GM19455 (cell line): ENCODE results near the gene STX4.
"Not testable (repeated sequence)": the region's sequence is repeated elsewhere in the genome, so short reads cannot be mapped to it uniquely, and the experiment has no call there.

Experiments used
- ATAC-seq: cut with Tn5 transposase; IDR thresholded peaks from one replicate; pipeline ENCODE4 v1.9.1; 2021; ENCODE audit not compliant: unreplicated experiment

The STX4 gene

DNA sequence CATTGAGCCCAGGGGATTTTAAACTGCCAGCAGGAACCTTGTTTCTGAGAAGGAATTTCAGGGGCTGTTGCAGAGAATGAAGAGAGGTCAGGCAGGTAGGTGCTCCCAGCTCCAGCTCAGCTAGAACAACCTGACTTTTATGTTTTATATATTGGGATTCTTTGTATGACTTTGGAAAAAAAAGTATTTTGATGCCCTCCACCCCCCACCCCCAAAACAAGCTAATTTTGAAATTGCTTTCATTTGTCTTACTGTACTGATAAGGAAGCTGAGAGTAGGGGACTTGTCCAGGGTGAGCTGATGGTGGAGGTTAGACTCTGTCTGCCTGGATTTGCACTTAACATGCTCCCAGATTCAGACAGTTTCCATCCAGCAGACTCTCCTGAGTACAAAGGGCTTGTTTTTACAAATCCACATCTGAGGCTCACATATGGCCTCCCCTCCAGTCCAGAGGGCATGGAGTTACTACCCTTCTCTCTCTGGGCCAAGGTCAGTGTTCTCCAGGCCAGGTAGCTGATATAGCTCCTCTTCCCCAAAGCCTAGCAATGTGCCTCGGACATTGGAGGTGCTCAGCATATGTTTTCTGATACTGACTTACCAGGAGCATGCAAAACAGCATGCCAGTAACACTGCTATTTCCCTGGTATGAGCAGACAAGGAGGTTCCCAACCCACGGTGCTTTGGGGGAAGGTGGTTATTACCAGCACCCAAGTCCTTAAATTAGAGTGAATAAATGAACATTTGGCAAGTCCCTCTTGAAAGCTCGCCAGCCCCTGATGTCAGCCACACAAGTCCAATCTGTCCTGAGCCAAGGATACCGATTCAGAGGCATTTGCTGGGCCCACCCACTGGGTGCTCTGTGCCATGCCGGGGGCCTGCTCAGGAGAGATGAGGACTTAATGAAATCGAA lies 34.3 kb upstream of the STX4 start:
- ATAC-seq, result no peak

DNA sequence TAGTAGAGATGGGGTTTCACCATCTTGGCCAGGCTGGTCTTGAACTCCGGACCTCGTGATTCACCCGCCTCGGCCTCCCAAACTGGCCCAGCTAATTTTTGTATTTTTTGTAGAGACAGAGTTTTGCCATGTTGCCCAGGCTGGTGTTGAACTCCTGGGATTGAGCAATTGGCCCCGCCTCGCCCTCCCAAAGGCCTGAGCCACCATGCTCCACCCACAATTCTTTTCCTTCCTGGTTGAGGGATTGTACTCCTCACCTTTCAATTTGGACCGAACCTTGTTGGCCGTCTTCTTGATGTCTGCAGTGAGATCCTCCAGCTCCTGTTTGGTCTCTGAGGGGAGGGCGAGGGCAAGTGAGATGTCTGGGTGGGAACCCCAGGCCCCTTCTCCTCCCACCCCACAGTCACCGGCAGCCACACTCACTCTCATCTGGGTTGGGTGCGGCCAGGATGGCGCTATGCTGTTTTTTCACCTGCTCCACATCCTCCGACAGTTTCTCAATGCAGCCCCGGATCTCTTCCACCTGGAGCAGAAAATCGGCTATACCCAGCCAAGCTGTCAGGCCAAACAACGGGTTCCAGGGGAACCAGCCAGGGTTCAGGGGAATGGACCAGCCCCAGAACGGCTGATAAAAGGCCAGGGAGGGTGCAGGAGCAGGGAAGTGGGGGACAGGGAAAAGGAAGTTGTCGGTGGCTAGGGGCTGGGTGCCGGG lies 32.5 kb upstream of the STX4 start:
- ATAC-seq, result no peak

DNA sequence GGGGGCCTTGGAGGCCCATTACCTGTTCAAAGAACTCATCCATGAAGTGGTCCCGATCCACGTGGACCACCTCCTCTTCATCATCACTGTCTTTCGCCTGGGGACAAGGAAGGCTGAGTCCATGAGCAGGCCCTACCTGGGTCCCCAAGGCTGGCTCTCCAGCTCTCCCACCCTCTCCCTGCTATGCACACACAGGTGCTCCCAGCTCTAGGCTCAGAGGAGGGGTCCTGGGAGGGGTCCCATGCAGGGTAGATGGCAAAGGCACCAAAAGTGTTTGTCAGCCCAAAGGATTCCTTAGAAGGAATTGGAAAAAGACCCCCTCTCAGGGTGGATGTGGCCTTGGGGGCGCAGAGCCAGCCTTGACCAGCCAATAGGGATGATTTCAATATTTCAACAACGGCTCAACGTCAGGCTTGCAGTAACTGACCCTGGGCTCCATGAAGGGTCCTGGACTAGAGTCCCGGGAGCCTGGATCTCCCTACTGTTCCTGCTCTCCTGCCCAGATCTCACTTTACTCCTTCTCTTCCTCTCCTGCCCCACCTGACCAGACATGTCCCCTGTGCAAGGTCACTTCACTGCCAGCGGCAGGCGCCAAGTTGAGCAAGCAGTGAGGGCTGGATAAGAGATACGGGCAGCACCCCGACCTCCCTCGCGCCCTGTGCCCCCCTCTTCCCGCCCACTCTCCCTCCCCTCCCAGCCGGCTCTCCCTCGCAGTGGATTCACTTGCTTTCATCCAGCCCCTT lies 31.7 kb upstream of the STX4 start:
- no peak for ATAC-seq

DNA sequence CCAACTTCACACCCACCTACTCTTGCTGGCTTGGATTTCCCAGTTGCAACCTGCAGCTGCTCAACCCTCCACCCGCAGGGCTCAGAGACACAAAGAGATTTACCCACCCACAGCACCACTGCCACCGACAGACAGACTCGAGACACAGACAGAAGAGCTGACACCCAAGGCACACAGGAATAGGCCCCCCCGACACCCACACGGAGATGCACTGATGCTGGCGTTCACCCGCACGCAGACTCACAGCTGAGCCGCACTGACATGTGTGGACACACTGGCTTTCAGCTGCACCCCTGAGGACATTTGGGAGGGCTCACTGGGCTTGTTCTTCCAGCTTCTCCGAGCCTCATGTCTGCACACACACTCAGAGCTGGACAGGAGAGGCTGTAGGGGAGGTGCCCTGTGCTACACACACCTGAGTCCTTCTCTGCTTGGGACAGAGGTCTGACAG lies 31.1 kb upstream of the STX4 start:
- ATAC-seq, result no peak

DNA sequence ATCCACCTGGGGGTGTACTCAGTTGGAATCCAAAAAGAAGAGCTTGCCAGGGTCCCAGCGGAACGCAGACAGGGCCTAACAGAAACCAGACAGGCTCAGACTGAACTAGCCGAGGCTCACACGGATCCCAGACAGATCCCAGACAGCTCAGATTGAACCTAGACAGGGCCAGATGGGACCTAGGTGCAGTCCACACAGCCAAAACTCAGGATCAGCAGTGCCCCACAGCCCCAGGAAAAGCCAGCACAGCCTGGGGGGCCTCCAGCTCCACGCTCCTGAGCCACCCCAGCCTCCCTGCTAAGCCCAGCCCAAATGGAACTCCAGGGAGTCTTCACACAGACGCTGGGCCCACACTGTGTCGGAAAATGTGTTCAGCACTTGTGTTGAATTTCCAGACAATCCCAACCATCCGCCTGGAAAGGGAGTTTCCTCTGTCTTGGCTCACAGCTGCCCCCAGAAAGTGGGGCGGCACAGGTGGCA lies 30.5 kb upstream of the STX4 start:
- ATAC-seq, result no peak

DNA sequence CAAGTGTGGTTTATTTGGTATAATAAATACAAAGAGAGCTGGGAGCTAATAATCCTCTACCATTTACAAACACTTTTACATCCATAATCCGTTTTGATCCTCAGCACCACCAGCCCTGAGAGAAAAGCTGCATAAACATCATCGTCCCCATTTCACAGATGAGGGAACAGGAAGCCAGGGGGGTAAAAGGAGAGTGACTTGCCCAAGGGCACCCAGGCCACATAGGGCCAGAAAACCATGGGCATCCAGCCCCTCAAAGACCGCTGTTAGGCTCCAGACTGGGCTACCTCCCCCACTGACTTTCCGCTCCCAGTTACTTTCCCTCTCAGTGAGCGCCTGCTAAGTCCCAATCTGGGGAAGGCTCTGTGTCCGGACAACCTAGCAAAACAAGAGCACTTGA lies 29.6 kb upstream of the STX4 start:
- no peak for ATAC-seq

DNA sequence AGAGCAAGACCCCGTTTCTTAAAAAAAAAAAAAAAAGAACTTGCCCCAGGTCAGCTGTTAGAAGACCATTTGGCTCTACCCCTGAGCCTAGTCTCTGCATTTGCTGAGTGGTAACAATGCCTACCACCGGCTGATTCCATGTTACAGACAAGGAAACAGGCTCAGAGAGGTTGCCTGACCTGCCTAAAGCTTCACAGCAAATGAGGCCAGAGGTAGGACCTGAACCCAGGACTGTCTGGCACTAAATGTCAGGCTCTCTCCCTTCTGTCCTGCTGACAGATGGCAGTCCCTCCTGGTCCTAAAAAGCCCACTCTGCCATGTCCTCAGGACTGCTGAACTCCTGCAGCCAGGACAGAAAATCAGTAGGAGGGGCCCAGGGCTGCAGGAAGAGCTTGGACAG lies 28.7 kb upstream of the STX4 start:
- ATAC-seq, result no peak

DNA sequence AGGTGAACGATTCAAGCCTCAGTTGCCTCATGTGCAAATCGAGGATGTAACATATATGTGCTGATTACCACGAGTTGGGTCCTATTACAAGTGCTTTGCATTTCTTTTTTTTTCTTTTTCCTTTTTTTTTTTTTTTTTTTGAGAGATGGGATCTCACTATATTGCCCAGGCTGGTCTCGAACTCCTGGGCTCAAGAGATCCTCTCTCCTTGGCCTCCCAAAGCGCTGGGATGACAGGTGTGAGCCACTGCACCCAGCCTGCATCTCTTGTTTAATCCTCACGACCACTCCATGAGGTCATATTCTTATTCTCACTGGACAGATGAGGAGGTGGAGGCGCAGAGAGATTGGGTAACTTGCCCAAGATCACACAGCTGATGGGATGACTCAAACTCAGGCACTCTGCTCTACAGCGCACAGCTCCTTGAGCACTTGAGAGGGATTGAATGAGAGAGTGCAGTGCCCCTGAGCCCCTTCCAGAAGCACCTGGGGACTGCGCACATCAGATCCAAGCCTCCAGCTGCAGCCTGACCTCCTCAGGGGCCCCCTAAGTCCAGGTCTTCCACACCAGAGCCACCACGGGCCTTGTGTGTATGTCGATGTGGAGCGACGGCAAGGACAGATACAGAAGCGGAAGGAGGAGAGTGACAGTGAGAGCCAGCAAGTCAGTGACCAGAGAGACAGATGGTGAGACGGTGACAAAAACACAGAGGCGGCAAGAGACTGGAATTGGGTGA lies 27.8 kb upstream of the STX4 start:
- no peak for ATAC-seq

DNA sequence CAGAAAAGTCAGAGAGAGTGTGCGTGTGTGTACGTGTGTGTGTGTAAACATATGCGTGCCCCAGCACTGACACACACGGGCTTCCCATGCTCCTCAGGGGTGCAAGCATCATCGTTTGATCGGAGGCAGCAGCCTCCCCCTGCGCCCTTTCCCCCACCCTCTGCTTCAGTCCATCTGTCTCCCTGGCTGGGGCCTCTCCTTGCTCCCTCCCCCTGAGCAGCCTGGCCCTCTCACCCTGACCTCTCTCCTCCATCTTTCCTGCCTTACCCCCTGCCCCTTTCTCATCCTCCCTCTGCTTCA lies 27.3 kb upstream of the STX4 start:
- ATAC-seq, result no peak

DNA sequence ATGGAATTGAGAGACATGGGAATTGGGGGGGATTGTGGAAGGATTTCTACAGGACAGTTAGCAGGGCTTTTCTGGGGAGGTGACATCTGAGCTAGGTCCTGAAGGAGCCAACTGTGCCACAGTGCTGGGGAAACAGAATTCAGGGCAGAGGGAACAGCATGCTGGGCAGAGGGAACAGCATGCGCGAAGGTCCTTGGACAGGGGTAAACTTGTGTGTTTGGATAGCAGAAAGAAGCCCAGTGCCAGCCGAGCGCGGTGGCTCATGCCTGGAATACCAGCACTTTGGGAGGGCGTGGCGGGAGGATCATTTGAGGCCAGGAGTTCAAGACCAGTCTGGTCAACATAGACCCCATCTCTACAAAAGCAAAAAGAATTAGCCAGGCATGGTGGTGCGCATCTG lies 26.8 kb upstream of the STX4 start:
- no peak for ATAC-seq

DNA sequence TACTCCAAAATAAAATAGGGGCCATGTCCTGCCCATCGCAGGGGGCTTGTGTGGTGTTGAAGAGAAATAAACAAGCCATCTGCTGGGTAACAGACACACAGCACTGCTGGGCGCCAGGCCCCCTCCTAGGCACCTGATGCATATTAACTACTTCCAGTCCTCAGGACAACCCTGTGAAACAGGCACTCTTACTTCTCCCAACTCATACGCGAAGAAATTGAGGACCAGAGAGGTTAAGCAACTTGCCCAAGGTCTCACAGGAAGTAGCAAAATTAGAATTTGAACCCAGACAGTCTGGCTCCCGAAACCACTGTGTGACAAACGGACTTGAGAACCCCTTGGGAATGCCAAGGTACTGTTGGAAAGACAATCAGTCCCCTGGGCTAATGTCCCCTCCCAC lies 25.7 kb upstream of the STX4 start:
- ATAC-seq, result no peak

DNA sequence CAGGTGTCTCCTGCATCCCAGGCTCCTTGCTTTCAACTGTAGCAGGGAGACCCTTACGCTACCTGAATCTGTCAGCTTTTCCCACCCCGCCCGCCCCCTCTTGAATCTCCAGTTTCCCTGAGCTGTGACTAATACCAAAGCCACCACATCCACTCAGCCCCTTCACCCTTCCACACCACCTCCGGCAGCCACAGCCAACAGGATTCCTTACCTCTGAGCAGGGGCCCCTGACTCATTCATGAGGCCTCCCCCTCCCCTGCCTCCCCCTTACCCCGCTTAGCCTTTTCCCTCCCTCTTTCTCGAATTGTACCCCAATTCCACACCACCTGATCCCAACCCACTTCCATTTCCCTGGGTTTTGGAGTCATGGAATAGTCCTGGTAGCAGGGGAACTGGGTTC lies 25.2 kb upstream of the STX4 start:
- ATAC-seq, result no peak

DNA sequence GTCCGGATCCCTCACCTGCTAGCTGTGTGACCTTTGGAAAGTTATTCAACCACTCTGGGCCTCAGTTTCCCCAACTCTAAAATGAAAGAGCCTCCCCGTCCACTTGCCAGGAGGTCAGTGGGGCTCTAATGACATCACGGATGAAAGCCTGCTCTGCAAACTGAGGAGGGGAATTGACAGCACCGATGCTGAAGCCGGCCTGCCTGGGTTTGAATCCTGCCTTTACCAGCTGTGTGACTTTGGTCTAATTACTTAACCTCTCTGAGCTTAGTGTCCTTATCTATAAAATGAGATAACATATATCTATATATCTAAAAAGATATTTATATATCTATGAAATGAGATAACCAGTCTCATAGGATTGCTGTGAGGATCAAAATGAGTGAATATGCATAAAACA lies 24.8 kb upstream of the STX4 start:
- ATAC-seq, result no peak

DNA sequence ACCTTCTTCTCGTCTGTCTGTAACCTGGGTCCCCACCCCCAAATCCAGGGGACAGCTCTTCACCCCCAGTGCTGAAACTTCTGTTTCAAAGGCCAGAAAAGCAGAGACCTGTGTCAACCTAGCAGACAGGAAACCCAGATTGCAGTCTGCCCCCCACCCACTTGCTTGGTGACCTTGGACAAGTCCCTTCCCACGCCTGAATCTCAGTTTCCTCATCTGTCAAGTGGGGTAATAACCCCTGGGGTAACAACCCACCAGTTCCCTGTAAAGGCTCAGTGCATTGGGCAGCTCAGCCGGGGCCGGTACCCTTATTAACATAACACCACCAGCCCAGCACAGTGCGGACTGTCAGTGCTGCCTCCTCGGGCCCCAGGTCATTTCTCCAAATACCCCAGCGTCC lies 24.2 kb upstream of the STX4 start:
- no peak for ATAC-seq

DNA sequence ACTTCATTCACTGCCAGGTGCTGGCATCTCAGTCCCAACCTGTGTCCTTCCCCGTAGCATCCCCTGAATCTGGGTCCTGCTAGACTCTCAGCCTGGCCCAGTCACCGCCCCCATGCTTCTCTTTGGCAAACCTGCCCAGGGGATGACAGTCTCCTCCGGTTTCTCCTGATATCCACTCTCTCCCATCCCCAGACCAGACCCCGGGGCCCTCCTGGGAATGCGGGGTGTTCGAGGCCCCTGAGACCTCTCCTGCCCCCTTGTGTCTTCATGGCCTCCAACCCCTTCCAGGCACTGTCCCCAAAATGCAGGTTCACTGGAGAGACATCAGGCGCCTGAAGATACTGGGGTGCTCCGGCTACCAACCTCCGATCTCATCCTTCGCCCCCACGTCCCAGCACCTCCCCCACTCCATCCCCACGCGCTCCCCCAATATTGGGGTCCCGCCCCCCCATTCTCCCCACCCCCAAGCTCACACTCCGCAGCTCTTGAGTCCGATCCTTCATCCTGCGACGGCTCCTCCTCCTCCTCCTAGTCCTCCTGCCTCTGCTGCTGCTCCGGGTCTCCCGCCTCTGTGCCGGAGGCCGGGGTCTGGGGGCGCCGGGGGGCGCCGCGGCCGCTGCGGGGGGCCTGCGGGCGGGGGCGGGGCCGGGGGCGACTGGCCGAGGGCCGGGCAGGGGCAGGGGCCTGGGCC lies 23.3 kb upstream of the STX4 start:
- no peak for ATAC-seq

DNA sequence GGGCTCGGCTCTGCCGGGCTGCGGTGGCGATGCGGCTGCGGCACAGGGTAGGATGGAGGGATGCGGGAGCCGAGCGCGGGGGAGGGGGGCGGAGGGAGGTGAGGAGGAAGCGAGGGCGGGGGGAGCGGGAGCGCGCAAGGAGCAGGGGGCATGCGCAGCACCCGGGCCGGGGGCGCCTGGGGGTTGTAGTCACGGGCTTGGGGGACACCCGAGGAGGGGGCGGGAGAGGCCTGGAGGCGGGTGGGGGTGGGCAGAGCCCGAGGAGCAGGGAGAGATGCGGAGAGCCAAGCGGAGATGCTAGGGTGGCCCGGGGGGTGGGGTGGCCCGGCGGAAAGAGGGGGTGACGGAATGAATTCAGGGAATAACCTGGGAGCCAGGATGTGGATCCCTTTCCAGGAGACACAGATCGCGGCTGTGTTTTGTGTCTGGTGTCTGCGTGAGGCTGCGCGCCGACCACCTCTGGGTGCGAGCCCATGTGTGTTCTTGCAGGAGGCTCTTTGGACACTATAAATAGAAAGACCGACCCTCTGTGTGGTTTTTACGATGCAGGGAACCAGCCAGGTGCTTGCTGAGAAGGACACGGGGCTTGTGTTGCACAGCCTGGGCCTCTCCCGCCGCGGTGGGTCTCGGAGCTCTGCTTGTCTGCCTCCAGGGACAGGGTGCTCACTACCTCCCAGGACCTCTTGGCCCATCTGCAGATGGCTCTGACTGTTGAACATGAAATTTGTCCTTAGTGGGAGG lies 22.6 kb upstream of the STX4 start, which contains the start of gene STX1B:
Gene STX1B, minus strand, starts transcription at position 54 of the 741 bp plus-strand sequence. CDS start 242 bp downstream, outside the sequence.
- ATAC-seq, result no peak

DNA sequence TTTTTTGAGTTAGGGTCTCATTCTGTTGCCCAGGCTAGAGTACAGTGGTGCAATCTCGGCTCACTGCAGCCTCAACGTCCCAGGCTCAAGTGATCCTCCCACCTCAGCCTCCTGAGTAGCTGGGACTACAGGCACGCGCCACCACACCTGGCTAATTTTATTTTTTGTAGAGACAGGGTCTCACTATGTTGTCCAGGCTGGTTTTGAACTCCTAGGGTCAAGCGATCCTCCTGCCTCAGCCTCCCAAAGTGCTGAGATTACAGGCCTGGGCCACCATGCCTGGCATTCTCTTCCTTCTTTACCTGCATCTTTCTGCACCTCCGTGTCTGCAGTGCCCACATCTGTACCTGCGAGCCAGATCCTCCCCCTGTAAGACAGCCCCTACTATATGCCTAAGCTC lies 21.5 kb upstream of the STX4 start:
- ATAC-seq, result not testable (repeated sequence)

DNA sequence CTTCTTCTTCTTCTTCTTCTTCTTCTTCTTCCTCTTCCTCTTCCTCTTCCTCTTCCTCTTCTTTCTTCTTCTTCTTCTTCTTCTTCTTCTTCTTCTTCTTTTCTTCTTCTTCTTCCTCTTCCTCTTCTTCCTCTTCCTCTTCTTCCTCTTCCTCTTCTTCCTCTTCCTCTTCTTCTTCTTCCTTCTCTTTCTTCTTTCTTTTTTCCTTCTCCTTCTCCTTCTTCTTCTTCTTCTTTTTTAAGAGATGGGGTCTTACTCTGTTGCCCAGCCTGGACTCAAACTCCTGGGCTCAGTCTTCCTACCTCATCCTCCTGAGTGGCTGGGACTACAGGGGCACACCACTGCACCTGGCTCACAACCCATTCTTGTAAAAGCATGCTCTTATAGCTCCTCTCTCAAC lies 20.1 kb upstream of the STX4 start:
- not testable (repeated sequence) for ATAC-seq

DNA sequence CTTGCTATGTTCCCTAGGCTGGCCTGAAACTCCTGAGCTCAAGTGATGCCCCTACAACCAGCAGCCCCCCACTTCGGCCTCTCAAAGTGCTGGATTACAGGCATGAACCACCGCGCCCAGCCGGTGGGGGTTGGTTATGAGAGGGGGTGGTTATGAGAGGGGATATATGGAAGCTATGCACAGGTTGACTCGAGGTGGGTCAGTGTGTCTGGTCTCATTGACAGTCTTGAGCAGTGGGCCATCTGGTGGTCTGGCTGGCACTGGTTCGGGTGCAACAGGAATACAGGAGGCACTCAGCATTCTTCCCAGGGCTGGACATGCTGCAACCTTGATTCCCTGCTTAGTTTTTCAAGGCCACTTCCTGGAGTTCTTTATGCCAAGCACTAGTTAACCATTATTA lies 17.3 kb upstream of the STX4 start:
- no peak for ATAC-seq

DNA sequence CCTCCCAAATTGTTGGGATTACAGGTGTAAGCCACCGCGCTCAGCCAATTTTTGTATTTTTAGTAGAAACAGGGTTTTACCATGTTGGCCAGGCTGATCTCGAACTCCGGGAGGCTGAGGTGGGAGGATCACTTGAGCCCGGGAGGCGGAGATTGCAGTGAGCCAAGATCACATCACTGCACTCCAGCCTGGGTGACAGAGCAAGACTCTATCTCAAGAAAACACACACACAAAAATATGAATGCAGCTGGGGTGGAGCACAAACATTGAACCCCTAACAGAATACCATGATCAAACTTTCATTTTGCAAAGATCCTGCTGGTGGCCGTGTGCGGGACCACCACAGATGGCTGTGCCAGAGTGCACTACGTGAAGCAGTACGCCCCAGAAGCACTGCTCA lies 15.6 kb upstream of the STX4 start:
- not testable (repeated sequence) for ATAC-seq
